AG08396 (cell line): ENCODE measurements around the gene STAG1.
"Not testable (repeated sequence)": the region's sequence is repeated elsewhere in the genome, so short reads cannot be mapped to it uniquely, and the experiment has no call there.

Experiments used
- DNase-seq: peaks from one replicate; pipeline ENCODE4 v3.0.0; 2012; ENCODE audit warnings: low spot score, mixed read lengths

The STAG1 gene

DNA sequence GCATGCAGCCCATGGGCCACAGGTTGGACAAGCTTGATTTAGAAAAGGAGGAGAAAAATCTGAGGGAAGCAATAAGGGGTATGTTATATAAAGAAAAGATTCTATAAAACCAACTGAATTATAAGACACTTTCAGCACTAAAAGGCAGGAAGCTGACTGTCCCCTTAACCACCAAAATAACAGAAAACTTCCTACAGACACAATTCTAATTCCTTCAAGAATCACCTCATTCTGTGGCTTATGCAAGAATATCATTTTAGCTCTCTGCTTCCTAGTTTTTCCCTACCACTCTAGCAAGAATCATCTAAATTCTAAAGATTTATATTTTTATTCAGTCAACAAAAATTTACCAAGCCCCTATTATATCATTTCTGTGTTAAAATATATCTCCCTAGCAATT, 6.3 kb downstream of the STAG1 start:
- DNase-seq = no peak

DNA sequence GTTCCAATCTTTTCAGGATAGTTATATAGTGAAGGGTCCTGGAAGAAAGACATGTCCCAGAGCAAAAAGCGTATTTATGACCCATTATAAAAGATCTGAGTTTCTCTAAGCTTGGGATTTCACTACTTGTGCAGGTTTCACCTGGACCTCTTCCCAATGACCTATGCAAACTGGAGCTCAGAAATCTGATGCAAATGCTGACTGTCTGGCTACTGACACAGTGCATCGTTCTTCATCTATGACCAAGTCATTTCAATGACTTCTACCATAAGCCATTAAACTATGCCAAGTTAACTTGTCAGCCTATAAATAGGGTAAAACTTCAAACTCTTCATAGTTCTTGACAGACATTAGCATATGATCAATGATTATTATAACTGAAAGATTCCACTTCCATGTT, 11.1 kb downstream of the STAG1 start:
- no peak for DNase-seq

DNA sequence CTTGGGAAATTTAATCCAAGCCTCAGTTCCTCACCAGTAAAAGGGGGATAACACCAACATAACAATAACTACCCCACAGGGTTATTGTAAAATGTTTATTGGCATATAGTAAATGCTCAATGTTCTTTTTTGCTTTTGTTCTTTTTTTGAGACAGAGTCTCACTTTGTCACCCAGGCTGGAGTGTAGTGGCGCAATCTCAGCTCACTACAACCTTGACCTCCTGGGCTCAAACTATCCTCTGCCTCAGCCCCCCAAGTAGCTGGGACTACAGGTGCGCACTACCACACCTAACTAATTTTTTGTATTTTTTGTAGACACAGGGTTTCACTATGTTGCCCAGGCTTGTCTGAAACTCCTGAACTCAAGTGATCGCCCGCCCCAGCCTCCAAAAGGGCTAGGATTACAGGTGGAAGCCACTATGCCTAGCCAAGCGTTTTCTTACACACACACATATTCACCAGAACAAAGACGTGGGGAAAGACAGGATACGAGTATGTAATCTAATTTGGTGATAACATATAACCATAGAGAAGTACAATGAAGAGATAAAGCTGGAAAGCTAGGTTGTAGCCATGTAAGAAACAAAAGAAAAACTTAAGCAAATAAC, 11.7 kb downstream of the STAG1 start:
- no peak for DNase-seq

DNA sequence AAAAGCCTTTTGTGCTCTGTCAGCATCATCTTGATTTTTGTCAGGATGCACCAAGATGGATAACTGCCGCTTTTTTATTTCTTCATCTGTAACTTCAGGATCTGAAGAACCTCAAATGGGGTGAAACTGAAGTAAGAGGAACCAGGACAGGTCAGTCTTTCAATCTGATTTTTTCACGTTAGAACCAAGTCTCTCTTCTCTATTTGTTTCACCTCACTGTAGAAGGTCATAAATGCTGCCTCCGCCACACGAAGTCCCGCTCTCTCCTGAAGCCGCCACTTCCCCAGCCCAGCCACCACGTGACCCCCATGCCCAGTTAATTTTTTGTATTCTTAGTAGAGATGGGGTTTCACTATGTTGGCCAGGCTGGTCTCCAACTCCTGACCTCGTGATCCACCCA, 15.2 kb downstream of the STAG1 start:
- not testable (repeated sequence) for DNase-seq

DNA sequence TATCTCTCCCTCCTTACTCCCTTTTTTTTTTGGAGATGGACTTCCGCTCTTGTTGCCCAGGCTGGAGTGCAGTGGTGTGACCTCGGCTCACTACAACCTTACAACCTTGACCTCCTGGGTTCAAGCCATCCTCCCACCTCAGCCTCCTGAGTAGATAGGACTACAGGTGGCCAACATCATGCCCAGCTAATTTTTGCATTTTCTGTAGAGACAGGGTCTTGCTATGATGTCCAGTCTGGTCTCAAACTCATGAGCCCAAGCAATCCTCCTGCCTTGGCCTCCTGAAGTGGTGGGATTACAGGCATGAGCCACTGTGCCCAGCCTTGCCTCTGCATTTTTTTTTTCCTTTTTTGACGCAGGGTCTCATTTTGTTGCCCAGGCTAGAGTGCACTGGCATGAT, 17.1 kb downstream of the STAG1 start:
- no peak for DNase-seq

DNA sequence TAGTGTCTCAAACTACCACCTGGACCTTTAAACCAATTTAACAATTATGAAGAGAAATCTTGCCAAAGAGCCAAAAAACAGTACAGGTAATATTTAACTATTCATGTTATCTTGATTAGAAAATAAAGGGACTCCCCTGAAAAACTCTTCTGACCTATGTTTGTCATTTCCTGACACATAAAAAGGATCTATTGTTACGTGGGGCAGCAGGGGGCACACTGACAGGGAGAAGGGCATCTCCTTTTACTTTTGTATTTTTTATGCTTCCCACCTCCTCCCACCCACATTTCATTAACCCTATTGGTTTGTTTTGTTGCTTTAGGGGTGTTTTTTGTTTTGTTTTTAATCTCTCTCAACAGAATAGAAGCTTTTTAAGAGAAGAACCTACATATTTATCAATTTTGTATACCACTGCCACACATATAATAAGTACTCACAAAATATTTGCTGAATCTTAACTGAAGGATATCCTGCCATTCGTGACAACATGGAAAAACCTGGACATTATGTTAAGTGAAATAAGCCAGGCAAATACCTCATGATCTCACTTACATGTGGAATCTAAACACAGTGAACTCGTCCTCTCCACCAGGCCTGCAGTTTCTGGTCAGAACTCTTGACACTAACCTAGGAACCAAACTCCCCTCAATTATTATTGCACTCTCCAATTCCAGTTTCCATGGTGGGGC, 17.7 kb downstream of the STAG1 start:
- DNase-seq = no peak

DNA sequence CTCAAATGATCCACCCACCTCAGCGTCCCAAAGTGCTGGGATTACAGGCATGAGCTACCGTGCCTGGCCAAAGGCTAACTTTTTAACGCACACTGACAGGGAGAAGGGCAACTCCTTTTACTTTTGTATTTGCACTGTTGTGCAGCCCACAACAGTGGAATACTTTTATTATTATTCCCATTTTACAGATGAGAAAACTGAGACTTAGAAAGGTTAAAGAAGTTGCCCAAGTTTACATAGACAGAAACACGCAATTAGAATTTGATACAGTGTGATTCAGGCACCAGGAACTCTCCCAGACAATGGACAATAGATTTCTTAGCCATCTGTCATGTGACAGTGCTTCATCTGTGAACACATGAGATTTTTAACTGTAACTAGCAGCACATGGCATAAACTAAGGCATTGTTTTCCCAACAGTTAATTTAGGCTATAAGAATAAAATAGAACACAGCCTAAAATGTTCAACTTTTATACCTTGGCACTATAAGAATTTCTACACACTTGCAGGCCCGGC, 18.8 kb downstream of the STAG1 start:
- no peak for DNase-seq

DNA sequence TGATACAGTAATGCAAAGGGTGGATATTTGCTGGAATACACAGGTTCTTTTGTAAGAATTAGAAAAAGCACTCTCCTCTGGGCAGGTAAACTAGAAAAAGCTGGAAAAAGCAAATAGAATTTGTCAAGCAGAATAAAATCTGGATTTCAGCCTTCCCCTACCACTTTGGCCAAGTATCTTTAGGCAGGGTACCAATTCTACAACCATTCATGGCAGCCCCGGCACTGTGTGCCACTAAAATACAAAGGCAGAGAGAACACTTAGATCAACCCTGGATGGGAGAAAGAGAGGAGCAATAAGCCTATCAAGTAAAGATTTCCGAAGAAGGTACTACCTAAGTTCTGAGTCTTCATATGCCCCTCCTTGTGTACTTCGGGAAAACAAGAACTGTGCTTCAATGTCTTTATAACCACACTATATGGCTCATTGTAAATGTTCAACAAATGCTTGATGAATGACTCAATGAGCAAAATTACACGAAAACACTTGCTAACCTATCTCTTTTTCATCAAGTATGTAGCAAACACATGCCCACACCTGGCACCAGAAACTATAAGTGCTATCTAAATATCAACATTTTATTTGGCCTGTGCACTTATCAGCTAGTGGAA, 20.8 kb downstream of the STAG1 start:
- no peak for DNase-seq

DNA sequence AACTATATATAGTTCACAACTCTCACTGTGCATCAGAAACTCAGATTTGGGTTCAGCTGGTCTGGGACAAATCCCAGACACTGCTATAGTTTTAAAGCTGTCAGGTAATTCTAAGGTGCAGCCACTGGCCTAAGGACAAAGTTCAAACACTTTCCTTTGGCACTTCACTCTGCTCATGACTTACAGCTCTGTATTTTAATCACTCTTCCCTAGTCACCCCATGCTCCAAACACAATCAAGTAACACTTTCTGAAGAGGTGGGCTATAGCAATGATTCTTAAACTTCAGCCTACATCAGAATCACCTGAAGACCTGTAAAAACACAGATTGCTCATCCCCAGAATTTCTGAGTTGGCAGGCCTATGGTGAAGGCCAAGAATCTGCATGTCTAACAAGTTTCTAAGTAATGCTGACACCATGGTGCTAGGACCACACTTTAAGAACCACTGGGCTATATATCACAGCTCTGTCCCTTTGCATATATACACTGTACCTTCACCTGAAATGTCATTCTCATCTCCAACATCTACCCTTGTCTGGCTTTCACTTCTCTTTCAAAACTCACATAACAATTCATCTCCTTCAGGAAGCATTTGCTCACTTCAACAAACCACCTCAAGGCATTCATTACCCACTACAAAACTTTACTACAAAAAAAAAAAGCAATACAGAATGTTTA, 21.4 kb downstream of the STAG1 start:
- no peak for DNase-seq

DNA sequence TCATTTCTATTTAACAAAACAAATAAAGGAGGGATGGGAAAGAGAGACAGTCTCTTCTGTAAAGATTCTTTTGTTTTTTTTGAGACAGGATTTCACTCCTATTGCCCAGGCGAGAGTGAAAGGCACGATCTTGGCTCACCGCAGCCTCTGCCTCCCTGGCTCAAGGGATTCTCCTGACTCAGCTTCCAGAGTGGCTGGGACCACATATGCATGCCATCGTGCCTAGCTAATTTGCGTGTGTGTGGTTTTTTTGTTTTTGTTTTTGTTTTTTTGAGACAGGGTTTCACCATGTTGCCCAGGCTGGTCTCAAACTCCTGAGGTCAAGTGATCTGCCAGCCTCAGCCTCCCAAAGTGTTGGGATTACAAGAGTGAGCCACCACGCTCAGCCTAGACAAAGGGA, 23.3 kb downstream of the STAG1 start:
- DNase-seq = no peak

DNA sequence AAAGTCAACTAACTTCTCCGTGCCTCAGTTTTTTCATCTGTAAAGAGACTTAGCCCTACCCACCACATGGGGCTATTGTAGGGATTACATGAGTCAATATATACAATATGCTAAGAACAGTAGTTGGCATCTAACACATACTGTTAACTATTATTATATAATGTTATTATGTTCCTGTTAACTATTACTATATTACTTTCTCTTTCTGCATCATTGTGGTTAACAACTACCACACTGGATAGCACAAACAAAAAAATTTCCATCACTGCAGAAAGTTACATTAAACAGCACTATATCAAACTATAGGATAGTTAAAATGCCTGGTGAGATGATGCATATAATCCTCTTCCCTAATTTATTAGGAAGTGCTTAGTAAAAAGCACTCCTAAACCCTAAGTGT, 23.7 kb downstream of the STAG1 start:
- no peak for DNase-seq

DNA sequence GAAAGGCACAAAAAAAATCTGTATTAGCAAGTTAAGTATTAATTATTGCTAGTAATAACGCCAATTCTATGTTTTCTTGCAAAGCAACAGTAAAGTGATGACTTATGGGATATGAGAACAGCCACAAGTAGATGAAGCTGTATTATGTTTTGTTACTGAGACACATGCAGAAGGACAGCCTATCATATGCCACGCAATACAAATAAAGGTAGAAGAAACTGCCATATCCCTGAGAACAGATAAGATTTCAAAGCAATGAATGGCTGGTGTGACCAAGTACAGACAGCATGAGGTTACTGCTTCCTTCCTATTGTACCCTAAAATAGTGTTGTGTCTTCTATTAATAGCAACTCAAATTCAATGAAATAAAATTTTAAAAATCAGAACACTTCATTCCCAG, 26.7 kb downstream of the STAG1 start:
- no peak for DNase-seq

DNA sequence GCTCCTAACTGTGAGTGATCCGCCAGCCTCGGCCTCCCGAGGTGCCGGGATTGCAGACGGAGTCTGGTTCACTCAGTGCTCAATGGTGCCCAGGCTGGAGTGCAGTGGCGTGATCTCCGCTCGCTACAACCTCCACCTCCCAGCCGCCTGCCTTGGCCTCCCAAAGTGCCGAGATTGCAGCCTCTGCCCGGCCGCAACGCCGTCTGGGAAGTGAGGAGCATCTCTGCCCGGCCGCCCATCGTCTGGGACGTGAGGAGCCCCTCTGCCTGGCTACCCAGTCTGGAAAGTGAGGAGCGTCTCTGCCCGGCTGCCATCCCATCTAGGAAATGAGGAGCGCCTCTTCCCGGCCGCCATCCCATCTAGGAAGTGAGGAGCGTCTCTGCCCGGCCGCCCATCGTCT, 29.3 kb downstream of the STAG1 start:
- not testable (repeated sequence) for DNase-seq

DNA sequence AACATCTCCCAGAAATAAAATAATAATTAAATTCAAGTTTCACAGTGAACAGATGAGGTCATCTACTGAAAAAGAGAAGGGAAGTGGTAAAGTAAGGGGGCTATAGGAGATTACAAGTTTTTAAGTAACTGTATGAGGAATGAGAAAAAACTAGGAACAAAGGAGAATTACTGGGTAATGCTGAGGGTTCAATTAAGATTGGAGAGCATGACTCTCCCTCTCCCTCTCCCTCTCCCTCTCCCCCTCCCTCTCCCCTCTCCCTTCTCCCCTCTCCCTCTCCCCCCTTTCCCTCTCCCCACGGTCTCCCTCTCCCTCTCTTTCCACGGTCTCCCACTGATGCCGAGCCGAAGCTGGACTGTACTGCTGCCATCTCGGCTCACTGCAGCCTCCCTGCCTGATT, 29.8 kb downstream of the STAG1 start:
- DNase-seq = not testable (repeated sequence)

DNA sequence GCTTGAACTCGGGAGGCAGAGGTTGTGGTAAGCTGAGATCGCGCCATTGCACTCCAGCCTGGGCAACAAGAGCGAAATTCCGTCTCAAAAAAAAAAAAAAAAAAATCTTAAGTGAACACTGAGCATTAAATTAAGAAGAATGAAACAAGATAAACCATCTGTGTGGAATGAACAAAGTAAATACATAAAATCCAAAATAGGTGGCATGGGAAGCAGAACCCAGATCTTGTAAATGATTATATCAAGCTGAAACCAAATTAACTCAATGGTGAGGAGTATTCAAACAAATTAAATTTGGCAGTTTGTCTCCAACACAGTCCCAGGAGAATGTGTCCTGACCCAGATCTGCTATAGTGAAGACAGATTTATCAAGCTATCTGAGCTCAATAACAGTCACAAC, 32.1 kb downstream of the STAG1 start:
- DNase-seq = no peak

DNA sequence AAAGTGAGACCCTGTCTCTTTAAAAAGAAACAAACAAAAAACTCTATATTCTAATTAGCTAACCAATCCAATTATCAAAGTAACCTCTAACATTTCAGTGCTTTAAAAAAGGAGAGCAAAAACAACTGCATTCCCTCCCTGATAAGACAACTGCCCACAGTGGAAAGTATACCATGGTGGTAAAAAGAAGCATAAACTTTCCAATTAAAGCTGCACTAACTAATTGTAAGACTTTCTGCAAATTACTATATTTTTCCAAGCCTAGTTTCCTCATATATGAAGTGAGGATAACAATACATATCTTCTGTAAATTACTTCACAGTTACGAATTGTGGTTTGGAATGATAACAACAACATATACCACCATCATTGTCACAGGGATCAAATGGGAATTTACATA, 35.5 kb downstream of the STAG1 start:
- DNase-seq = no peak

DNA sequence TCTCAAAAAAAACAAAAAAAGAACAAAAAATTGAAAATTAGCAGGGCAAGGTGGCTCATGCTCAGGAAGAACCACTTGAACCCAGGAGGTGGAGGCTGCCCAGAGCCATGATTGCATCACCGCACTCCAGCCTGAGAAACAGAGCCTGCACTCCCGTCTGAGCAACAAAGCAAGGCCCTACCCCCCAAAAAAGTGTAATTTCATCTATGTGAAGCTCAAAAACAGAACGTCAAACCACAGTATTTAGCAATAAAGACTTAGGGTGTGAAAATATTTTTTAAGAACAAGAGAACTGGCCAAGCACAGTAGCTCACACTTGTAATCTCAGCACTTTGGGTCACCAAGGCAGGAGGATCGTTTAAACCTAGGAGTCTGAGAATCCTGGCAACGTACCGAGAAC, 38.2 kb downstream of the STAG1 start:
- no peak for DNase-seq

DNA sequence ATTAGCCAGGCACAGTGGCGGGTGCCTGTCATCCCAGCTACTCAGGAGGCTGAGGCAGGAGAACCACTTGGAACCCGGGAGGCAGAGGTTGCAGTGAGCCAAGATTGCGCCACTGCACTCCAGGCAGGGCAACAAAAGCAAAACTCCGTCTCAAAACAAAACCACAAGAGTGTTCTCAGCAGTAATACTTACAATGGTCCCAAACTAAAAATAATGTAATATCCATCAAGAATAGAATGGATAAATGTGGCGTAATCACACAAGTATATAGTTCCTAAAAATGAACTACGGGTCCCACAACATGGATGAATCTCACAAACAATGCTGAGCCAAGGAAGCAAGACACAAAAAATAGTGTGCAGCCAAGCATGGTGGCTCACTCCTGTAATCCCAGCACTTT, 39.2 kb downstream of the STAG1 start:
- no peak for DNase-seq

DNA sequence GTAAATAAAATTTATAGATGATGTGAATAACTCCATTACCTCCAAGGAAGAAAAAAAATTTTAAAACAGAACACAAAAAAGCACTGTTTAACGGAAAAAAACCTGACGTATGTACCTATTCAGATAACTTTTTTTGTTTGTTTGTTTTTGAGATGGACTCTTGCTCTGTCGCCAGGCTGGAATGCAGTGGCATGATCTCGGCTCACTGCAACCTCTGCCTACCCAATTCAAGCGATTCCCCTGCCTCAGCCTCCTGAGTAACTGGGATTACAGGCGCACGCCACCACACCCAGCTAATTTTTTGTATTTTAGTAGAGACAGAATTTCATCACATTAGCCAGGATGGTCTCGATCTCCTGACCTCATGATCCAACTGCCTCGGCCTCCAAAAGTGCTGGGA, 40.3 kb downstream of the STAG1 start:
- DNase-seq = not testable (repeated sequence)

DNA sequence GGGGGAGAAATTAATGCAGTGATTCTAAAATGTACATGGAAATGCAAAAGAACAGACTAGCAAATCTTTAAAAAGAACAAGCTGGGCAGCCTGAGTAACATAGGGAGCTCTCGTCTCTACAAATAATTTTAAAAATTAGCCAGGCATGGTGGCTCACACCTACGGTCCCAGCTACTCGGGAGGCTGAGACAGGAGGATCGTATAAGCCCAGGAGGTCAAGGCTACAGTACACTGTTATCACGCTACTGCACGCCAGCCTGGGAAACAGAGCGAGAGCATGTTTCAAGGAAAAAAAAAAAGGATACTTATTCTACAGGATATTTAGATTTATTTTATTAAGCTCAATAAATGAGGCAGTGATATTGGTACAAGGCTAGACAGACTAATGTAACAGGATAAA, 40.9 kb downstream of the STAG1 start:
- DNase-seq = no peak

DNA sequence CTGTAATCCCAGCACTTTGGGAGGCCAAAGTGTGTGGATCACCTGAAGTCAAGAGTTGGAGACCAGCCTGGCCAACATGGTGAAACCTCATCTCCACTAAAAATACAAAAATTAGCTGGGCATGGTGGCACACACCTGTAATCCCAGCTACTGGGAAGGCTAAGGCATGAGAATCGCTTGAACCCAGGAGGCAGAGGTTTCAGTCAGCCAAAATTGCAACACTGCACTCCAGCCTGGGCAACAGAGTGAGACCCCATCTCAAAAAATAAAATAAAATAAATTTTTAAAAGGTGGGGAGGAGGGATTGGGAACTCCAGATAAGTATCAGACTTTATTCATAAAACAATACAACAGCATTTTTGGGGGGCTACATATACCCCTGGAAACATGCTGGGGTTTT, 42.4 kb downstream of the STAG1 start:
- DNase-seq = not testable (repeated sequence)

DNA sequence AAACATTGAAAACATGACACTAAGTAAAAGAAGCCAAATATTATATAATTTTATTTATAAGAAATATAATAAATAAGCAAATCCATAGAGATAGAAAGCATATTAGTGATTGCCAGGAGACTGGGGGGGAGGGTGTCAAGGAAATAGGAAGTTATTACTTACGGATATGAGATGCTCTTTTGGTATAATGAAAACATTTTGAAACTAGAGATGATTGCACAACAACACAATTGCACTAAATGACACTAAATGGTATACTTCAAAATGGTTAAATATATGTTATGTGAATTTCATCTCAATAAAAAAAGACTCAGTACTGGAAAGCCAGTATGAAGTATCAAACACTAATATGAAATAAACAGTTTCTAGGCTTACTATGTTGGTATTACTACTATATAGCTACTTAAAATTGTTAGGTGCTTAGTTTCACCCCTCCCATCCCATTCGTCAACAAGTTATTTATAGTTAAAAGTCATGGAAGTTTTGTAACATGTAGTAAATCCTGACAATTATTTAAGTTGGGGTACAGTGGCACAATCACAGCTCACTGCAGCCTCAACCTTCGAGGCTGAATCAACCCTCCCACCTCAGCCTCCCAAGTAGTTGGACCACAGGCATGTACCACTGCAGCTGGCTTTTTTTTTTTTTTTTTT, 43.7 kb downstream of the STAG1 start:
- no peak for DNase-seq
